Renal pelvis (tissue), 4 donors: ENCODE data around the gene LEPROT. TPM values are rescaled to one million over a fixed set of nuclear protein-coding genes. Genes with fewer than 3 reads are reported as not detected.
A peak's percentile ranks its signal among the peaks of the same experiment; 100 is the strongest.

Experiments
- DNase-seq: peaks from one replicate; pipeline ENCODE4 v3.0.0-alpha.2; 2013
- polyA plus RNA-seq, 3 donors: library from polyadenylated mRNA; unstranded; fragments of 120-200 nt; gene quantifications; one replicate each; pipeline ENCODE4 v1.2.1, GENCODE V29; 2013; ENCODE audit not compliant: insufficient read length in 3 of 3

LEPROT gene
- polyA plus RNA-seq, 3 donors: 128 to 185 (median 165) TPM

DNA sequence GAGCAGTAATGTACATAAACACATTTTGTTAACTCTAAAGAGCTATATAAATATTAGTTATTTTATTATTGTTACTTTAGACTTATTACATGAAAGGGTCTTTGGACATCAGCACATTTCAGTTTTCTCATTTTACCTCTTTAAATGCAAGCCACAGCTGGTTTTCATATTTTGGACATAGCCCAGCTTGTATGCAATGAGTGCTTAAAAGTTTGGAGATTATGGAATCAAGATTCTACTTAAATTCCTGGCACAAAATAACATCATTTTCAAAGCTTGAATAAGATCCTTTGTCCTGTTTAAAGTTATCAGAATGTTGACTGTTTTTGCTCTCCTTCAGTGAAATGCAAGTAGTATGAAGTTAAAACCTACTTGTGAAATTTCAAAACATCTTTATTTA is 15.5 kb upstream of the LEPROT start:
- no peak for DNase-seq

DNA sequence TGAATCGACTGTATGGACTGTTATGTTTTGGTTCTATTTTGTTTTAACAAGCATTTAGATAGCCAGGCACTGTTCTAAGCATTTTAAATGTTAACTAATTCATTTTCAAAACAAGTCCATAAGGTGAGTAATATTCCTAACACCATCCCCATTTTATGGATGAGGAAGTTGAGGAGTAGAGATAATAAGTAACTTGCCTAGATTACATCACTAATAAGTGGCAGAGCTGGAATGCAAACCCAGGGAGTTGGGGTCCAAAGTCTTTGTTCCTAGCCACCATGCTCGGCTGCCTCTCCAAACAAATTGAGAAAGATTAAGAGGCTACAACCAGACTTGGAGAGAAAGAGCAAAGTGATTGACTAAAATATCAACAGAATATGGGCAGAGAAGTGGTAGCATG is 12.6 kb upstream of the LEPROT start:
- no peak for DNase-seq

DNA sequence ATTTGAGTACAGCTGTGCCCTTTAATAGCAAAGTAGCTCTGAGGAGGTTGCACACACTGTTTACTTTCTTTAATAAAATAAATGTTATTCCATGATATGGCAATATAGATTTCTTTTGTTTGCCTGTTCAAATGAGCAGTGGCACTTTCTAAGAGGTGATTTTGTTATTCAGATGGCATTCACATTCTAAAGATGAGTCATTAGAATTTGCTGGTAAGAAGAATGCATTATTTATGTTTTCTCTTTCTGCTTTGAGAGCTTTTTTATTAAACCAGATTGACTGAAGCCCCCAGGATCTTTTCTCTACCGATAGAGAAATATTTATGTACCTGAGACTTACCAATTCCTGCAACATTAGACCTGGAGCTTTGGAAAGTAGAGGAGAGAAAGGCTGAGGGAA is 11.2 kb upstream of the LEPROT start:
- no peak for DNase-seq

DNA sequence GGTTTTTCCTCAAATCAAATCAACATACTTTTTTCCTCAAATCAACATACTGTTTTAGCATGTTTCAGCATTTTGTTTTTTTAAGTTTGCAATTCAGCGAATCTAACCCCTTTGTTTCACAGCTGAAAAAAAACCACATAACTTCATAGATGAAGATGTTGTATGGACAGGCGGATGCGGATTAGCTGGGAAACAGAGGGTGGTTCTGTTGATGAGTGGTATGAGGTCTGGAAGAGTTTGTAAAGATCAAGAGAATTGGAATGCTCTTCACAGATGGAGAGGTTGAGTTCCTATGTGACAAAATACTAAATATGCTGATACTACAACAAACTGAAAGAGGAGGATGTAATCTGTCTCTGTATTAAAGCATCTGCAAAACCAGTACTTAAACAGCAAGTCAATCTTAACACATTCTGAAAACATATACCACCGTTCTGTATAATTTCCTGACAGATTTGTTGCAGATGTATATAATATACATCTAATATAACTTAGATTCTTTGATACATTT is 10.6 kb upstream of the LEPROT start:
- DNase-seq: no peak

DNA sequence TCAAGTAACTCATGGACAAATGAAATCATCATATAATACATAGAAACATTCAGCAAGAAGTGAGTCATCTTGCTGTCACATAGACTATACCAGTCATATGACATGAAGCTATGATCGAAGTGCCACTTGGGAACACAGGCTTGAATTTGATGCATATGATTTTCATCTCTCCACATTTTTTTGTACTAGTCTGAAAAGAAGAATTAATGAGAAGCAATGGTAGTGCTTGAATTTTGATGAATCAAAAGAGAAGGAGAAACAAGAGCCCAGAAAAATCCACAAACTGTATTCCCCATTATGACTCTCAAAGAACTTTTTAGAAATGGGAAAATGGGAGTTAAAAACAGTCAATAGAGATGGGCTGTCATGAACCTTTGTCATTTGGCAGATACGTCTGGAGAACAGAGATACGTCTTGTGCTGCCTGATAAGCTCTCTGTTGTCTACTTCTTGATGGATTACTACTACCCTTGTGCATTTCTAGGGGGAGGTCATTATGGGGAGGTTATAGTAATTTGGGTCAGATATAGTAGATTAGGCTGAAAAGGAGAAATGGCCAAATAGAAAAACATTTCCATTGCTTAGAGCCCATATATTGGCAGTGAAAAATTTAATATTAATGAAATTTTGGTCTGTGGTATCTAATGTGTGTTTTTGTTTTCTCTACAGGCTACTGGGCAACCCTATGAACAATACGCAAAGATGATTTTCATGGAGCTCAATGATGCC is 8.0 kb upstream of the LEPROT start:
- no peak for DNase-seq

DNA sequence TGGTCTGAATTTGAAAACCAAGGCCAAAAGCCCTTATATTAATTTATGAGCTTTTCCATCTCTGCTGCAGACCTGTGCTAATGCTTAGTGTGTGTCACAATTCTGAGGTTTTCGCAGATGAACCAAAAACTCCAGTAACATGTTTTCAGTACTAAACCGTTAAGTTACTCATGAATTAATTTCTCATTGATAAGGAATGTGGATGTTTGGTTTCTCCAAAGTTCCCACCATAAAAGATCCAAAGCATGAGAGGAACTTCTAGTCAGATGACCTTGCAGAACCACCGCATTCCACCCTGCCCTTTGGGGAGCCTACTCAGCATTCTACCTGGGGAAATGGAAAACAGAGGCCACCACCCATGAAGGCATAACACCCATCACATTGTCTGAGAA is 7.5 kb upstream of the LEPROT start:
- no peak for DNase-seq

DNA sequence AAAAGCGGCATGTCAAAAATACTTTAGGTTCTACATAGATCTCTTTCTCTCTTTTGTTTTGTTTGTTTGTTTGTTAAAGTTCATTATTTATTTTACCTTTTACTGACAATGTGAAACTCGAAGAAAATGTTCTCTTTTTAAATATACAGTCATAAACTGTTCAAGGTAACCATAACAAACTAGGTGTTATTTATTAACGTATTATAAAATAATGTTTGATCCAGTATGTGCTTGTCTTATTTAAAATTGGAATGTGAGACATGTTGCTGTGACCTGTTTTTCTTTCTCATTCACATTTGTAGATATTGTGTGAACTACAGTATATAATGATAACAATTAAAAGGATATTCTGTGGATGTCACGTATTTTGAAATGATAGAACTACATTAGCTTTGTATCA is 5.9 kb upstream of the LEPROT start:
- no peak for DNase-seq

DNA sequence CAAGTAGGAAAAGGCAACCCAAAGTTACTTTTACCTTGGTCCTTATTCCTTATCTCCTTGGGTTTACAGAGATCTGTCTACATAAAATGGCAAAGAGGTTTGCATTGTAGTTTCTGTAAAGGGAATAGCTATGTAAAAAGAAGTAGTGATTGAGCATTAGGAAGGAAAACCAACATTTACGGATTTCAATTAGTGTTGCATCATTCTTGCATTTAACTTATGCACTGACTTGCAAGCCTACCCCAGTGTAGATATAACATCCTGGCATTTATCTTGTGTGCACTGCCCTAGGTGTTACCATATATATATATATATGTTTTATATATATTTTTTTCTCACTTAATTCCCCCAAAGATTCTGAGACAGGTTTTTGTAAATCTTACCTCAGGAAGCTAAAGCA is 3.7 kb upstream of the LEPROT start:
- no peak for DNase-seq

DNA sequence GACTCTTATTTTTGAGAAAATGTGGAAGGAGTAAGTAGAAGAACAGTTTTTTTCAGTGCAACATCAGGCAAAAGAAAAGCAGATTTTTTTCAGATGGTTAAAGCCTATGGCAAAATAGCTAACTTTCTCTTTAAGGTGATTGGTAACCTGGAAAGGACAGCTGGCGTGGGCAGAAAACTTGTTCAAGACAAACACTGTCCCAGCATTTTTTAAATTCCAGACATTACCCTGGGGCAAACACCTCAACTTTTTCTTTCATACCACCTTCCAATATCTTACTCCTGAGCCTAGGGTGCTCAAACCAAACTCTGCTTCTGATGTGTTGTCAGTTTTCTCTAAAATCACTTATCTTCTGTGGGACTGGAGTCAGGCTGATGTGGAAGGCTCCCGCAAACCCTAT is 2.7 kb upstream of the LEPROT start:
- no peak for DNase-seq

DNA sequence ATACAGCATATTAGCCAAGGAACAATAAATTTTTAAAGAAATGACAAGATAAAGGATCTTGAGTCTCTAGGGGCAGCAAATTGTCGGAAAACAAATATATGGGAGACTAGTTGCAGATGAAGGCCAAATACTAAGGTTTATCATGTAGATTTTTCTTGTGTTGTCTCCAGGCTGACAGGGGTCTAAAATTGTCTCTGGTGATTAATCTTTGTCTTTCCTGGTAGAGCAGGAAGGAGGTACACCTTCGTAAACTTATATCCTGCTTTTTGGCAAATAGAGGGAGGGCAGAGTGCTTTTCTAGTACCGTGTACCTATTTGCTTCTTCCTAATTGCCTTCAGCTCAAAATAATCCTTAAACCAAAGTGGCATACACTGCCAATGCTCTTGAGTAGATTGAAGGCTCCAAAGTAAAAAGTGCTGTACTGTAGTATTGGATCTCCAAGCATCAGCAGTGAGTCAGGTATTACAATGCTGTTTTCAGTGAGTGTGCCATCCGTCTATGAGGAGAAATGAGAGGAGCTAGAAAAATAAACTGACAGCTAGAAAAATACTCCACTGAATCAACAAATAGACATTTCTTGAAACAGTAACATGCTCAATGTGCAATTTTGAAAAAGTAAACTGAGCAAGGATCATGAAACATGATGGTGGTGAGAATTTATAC is 1.8 kb upstream of the LEPROT start:
- no peak for DNase-seq

DNA sequence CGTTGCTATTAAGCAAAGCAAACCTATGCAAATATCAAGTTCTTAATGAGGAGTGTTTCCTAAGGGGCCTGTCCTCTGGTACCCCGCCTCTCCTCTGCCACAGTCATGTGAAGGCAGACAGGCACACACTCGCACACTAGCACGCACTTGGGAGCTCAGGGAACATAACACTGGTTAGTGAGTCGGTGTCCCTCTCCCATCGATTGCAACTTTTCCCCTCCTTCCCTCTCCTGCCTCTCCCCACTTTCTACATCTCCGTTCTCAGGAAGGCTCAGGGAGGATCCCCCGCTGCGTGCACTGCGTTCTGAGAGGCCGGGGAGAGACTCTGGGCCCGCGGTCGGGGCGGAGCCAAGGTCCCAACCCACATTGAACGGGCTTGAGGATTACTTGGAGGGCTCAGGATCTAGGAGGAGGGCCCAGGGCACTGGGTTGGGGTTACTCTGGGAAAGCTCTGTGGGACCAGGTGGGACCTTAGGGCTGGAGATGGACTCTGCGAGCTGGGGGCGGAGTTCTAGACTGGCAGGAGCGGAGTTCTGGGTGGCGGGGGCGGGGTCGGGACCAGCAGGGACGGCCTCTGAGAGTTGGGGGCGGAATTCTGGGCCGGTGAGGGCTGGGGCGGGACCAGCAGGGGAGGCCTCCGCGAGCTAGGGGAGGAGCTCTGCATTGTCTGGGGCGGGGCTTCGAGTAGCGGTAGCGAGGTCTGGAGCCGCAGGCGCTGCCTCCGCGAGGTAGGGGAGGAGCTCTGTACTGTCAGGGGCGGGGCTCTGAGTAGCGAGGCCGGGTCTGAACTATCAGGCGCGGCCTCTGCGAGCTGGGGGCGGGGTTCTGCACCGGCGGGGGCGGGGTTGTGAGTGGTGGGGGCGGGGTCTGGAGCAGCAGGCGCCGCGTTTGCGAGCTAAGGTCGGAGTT is 533 bp upstream of the LEPROT start:
- DNase-seq: peak; percentile 97

DNA sequence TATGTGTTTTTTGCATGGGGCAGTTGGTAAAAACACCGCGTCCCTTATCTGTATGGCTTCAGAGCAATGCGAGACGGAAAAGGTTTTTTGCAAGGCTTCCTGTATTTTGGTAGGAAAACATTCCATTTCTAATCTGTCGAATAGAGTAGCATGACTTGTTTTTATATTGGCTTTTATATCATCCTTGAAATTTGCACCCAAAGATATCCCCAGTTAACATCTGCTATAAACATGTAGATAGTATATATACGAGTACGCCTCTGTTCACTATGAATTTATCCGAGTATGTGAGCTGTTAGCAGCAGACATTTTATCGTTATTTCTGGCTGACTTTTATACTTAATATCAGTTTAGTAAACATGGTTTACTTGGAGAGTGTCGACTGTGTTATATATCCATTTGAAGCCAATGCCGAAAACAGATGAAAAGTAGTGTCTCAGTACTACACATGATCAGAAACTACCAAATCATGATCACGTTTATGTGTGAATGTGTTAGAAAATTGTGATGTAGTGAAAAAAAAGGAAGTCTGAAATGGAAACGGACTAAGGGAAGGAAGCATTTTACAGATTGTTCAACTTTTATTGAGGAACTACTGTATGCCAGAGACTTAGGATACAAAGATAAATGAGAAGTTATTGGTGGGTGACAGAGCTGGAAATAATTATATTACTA is 1.0 kb downstream of the LEPROT start:
- no peak for DNase-seq

DNA sequence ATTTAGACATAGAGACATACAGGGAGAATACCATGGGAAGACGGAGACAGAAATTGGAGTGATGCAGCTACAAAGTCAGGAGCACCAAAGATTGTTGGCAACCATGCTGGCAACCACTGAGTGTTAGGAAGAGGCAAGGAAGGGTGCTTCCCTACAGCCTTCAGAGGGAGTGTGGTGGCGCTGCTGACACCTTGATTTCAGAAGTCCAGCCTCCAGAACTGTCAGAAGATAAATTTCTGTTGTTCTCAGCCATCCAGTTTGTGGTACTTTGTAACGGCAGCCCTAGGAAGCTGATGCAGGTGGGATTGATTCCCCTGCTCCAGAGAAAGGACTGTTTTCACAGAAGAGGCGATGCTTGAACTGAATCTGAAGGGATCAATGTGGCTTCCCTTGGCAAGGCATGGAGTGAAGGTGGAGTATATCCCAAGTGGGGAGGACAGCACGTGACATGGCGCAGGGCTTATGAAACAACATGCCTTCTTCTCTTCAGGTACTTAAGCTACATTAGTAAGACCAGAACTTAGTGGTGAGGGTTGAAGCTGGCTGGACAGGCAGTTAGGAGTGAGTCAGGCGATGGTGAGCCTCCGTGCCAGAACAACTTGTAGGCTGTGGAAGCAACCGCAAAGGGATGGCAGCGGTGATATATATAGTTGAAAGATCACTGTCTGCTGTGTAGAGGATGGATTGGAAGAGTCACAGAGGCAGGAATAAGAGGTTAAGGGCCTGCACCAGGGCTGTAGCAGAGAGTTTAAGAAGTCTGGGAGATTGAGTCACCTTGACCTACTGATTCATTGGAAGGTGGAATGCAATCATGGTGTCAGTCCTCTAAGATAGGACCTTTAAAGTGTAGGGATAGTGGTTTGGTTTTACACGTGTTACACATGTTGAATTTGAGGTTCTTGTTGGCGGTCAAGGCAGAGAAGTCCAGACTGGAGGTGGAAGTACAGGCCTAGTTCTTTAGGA is 2.1 kb downstream of the LEPROT start:
- no peak for DNase-seq

DNA sequence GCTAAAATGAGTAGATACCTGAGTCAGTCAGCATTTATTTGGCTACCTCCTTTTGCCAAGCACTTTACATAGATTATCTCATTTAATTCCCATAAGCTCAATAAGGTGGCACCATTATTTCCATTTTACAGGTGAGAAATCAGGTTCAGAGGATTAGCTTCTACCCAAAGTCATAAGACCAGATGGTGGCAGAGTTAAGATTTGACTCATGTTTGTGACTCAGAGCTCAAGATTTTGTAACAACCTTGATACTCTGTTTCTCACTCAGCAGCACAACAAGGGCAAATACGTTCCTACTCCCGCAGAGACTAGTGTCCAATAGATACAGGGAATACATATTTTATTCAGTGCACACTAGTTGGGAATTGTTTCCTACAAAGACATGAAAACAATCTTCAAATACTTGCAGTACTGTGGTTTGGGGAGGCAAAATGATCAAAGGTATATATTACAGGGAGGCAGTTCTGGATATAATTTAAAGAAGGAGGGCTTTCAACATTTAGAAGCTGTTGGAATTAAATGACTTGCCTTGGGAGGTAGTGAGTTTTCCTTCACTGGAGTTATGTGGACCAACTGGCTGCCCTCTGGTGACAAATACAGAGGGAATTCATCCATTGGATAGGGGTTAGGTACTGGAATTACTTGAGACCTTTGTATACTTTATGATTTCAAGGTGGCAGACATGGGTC is 3.6 kb downstream of the LEPROT start:
- no peak for DNase-seq

DNA sequence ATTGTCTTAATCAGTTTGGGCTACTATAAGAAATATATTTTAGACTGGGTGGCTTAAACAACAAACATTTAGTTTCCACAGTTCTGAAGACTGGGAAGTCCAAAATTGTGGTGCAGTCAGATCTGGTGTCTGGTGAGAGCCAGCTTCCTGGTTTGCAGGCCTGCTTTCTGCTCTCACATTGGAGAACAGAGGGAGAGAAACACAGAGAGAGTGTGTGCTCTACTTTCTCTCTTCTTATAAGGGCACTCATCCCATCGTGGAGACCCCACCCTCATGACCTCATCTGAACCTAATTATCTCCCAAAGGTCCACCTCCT is 4.1 kb downstream of the LEPROT start:
- DNase-seq: no peak

DNA sequence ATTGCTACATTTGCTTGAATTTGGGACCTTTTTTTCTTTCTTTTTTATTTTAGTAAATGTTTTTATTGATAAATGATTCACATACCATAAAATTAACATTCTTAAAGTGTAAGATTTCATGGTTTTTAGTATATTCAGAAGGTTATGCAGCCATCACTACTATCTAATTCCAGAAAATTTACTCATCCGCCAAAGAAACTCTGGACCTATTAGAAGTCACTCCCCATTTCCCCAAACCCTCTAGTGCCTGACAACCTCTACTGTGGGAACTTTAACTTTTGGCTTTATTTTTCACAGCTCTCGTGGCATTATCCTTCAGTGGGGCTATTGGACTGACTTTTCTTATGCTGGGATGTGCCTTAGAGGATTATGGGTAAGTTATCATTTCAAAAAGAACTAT is 4.5 kb downstream of the LEPROT start:
- DNase-seq: no peak

DNA sequence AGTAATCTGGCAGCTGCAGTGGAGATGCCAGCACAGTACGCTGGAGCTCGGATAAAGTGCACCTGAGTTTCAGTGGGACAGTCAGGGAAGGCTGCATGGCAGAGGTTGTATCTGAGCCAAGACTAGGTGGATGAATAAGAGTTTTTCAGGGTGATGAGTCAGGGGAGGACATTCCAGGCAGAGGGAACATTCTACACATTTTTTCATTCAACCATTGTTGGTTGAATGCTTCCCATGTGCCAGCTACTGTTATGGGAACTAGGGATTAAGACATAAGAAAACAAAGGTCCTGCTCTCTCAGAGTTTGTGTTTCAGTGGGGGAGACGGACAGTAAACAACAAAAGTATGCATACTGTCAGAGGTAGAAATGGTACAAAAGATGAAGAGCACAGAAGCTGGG is 5.2 kb downstream of the LEPROT start:
- DNase-seq: no peak

DNA sequence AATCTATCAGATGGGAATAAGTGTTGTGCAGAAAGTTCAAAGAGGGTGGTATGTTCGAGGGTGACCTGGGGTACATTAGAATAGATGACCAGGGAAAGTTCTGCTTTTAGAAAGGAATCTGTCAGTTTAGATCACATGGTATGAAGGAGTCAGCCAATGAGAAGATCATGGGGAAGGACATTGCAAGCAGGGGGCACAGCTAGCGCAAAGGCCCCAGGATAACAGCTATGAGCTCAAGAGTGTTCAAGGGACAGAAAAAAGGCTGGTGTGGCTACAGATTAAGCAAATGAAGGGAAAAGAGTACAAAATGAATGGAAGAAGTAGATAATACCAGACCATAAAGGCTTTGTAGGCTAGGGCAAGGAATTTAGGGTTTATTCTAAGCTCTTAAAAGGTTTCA is 8.6 kb downstream of the LEPROT start:
- no peak for DNase-seq

DNA sequence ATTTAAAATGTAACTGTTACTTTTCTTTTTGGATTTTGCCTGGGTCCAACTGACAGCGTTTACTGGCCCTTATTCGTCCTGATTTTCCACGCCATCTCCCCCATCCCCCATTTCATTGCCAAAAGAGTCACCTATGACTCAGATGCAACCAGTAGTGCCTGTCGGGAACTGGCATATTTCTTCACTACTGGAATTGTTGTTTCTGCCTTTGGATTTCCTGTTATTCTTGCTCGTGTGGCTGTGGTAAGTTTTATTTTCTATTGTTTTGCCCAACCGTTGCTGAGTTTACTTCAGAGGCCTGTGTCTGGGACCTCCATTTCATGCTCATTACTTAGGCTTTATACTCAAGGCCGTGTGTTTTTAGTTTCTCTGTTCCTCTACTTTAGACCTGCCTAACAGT is 9.3 kb downstream of the LEPROT start:
- no peak for DNase-seq

DNA sequence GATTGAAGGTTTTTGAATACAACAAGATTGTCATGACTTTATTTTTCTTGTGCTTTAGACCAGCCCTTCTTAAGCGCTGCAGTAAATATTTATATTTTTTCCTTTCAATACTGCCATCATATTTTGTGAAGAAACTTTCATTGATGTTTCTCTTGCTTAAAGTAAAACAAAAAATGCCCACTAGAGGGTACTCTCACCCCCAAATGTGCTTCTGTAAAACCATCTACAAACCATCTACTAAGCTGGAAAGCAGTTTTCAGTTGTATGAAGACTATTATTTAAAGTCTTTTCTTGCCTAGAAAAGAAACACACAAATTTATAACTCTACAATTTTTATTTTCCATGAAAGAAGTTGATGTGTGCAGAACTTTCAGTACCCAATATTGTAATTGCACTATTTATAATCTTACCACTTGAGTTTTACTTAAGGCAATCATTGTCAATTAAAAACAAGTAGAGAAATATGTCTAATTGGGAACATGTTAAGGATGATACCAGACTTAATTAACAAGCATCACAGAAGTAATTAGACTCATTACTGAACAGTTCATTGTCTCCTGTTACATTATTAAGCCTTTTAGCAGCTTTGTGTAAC is 10.7 kb downstream of the LEPROT start:
- no peak for DNase-seq
